ENCODE data around the gene ADK.
"Not testable (repeated sequence)": the region's sequence is repeated elsewhere in the genome, so short reads cannot be mapped to it uniquely, and the experiment has no call there.

ADK gene

GRCh38 chr10:74306227-74306982 lies 155.4 kb downstream of the ADK start:
- no peak for DNase-seq

- DNase-seq = no peak
These were observed 156.1 kb downstream of the ADK start for GRCh38 chr10:74307061-74307651.

GRCh38 chr10:74310652-74311257 lies 159.7 kb downstream of the ADK start:
- DNase-seq = no peak

- DNase-seq = no peak
These were observed 163.1 kb downstream of the ADK start for GRCh38 chr10:74314166-74314565.

- no peak for DNase-seq
These were observed 169.0 kb downstream of the ADK start for GRCh38 chr10:74320026-74320425.

GRCh38 chr10:74320717-74321116 lies 169.7 kb downstream of the ADK start:
- no peak for DNase-seq

- DNase-seq = no peak
These were observed 171.1 kb downstream of the ADK start for GRCh38 chr10:74322141-74322540.

GRCh38 chr10:74322565-74322964 lies 171.5 kb downstream of the ADK start:
- no peak for DNase-seq

- DNase-seq = no peak
These were observed 177.4 kb downstream of the ADK start for GRCh38 chr10:74328388-74328787.

- DNase-seq = no peak
These were observed 178.9 kb downstream of the ADK start for GRCh38 chr10:74329873-74330272.

- DNase-seq = no peak
These were observed 179.6 kb downstream of the ADK start for GRCh38 chr10:74330646-74331045.

- DNase-seq = no peak
These were observed 181.4 kb downstream of the ADK start for GRCh38 chr10:74332398-74332797.

- no peak for DNase-seq
These were observed 182.2 kb downstream of the ADK start for GRCh38 chr10:74333174-74333573.

GRCh38 chr10:74334221-74334620 lies 183.2 kb downstream of the ADK start:
- DNase-seq = no peak

- no peak for DNase-seq
These were observed 184.5 kb downstream of the ADK start for GRCh38 chr10:74335501-74335900.

- no peak for DNase-seq
These were observed 186.5 kb downstream of the ADK start for GRCh38 chr10:74337330-74338016.

- no peak for DNase-seq
These were observed 192.0 kb downstream of the ADK start for GRCh38 chr10:74342991-74343390.

GRCh38 chr10:74343804-74344203 lies 192.8 kb downstream of the ADK start:
- DNase-seq = no peak

GRCh38 chr10:74344306-74344705 lies 193.3 kb downstream of the ADK start:
- DNase-seq = no peak

- no peak for DNase-seq
These were observed 196.5 kb downstream of the ADK start for GRCh38 chr10:74347522-74347921.

- DNase-seq = not testable (repeated sequence)
These were observed 202.0 kb downstream of the ADK start for GRCh38 chr10:74353021-74353420.

- no peak for DNase-seq
These were observed 210.7 kb downstream of the ADK start for GRCh38 chr10:74361678-74362077.

- DNase-seq = no peak
These were observed 212.7 kb downstream of the ADK start for GRCh38 chr10:74363727-74364126.

GRCh38 chr10:74365109-74365508 lies 214.1 kb downstream of the ADK start:
- DNase-seq = no peak

Measured in effector CD4-positive, alpha-beta T cell (primary cell).